ENCODE measurements around the gene MARCHF3. TPM values are rescaled to one million over a fixed set of nuclear protein-coding genes. Genes with fewer than 3 reads are reported as not detected.

The MARCHF3 gene
- total RNA-seq, 1 experiment from 2014 or later = 16.1 TPM

GRCh38 chr5:126981222-126981621, 49.1 kb downstream of the MARCHF3 start:
- no peaks in the 10 kb centered on the region for H3K27me3 Mint-ChIP-seq (ENCODE audit: unreplicated experiment)
- H3K27ac Mint-ChIP-seq (ENCODE audit: unreplicated experiment) = no peak overlapping the region
- CTCF ChIA-PET = no interaction called here
- H3K9me3 Mint-ChIP-seq (ENCODE audit: low read depth, unreplicated experiment) = no peaks in the 10 kb centered on the region
- no peak overlapping the region for H3K4me3 Mint-ChIP-seq (ENCODE audit: low read depth, unreplicated experiment)
- TF ChIP-seq, protein P1, sequence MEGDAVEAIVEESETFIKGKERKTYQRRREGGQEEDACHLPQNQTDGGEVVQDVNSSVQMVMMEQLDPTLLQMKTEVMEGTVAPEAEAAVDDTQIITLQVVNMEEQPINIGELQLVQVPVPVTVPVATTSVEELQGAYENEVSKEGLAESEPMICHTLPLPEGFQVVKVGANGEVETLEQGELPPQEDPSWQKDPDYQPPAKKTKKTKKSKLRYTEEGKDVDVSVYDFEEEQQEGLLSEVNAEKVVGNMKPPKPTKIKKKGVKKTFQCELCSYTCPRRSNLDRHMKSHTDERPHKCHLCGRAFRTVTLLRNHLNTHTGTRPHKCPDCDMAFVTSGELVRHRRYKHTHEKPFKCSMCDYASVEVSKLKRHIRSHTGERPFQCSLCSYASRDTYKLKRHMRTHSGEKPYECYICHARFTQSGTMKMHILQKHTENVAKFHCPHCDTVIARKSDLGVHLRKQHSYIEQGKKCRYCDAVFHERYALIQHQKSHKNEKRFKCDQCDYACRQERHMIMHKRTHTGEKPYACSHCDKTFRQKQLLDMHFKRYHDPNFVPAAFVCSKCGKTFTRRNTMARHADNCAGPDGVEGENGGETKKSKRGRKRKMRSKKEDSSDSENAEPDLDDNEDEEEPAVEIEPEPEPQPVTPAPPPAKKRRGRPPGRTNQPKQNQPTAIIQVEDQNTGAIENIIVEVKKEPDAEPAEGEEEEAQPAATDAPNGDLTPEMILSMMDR (IDR thresholded peaks at IDR 0.05; ENCODE audit: unreplicated experiment) = no peak
- DNase-seq = no peak
- BruUV-seq (replicated peaks) = no TSS peak
- intact Hi-C loops (cut with micrococcal nuclease; ENCODE audit: unreplicated experiment) = no loop called here
- H3K36me3 Mint-ChIP-seq (ENCODE audit: insufficient read depth, unreplicated experiment) = no peaks in the 10 kb centered on the region
- H3K4me1 Mint-ChIP-seq (ENCODE audit: low read depth, unreplicated experiment) = no peaks in the 10 kb centered on the region

GRCh38 chr5:126978258-126978657, 52.1 kb downstream of the MARCHF3 start:
- H3K36me3 Mint-ChIP-seq (ENCODE audit: insufficient read depth, unreplicated experiment) = no peaks in the 10 kb centered on the region
- no TSS peak for BruUV-seq (replicated peaks)

GRCh38 chr5:126976520-126977172, 53.7 kb downstream of the MARCHF3 start:
- Mint-ChIP-seq H3K27me3 (ENCODE audit: unreplicated experiment) (no peaks in the 10 kb centered on the region), H3K4me3 (ENCODE audit: low read depth, unreplicated experiment) (no peak overlapping the region), H3K9me3 (ENCODE audit: low read depth, unreplicated experiment) (no peaks in the 10 kb centered on the region), H3K4me1 (ENCODE audit: low read depth, unreplicated experiment) (peaks cover 7% of the 10 kb centered on the region), H3K27ac (ENCODE audit: unreplicated experiment) (no peak overlapping the region), H3K36me3 (ENCODE audit: insufficient read depth, unreplicated experiment) (no peaks in the 10 kb centered on the region)
- no TSS peak for BruUV-seq (replicated peaks)
- DNase-seq = no peak
- CTCF ChIA-PET = no interaction called here
- TF ChIP-seq, protein P1 (IDR thresholded peaks at IDR 0.05; ENCODE audit: unreplicated experiment) = no peak
- intact Hi-C loops (cut with micrococcal nuclease; ENCODE audit: unreplicated experiment) = no loop called here

More at GRCh38 chr5:126978258-126978657, 52.1 kb downstream of the MARCHF3 start:
- CTCF ChIA-PET = no interaction called here
- H3K4me1 Mint-ChIP-seq (ENCODE audit: low read depth, unreplicated experiment) = no peaks in the 10 kb centered on the region
- H3K4me3 Mint-ChIP-seq (ENCODE audit: low read depth, unreplicated experiment) = no peak overlapping the region
- no peaks in the 10 kb centered on the region for H3K9me3 Mint-ChIP-seq (ENCODE audit: low read depth, unreplicated experiment)
- no peaks in the 10 kb centered on the region for H3K27me3 Mint-ChIP-seq (ENCODE audit: unreplicated experiment)
- intact Hi-C loops (cut with micrococcal nuclease; ENCODE audit: unreplicated experiment) = no loop called here
- no peak overlapping the region for H3K27ac Mint-ChIP-seq (ENCODE audit: unreplicated experiment)
- TF ChIP-seq, protein P1 (IDR thresholded peaks at IDR 0.05; ENCODE audit: unreplicated experiment) = no peak
- DNase-seq = no peak

GRCh38 chr5:126975796-126976195, 54.6 kb downstream of the MARCHF3 start:
- TF ChIP-seq, protein P1 (IDR thresholded peaks at IDR 0.05; ENCODE audit: unreplicated experiment) = no peak
- peaks cover 7% of the 10 kb centered on the region for H3K4me1 Mint-ChIP-seq (ENCODE audit: low read depth, unreplicated experiment)
- no peak for DNase-seq
- no peaks in the 10 kb centered on the region for H3K36me3 Mint-ChIP-seq (ENCODE audit: insufficient read depth, unreplicated experiment)
- H3K4me3 Mint-ChIP-seq (ENCODE audit: low read depth, unreplicated experiment) = no peak overlapping the region
- no peak overlapping the region for H3K27ac Mint-ChIP-seq (ENCODE audit: unreplicated experiment)
- no peaks in the 10 kb centered on the region for H3K27me3 Mint-ChIP-seq (ENCODE audit: unreplicated experiment)
- CTCF ChIA-PET = no interaction called here
- no TSS peak for BruUV-seq (replicated peaks)
- intact Hi-C loops (cut with micrococcal nuclease; ENCODE audit: unreplicated experiment) = no loop called here
- no peaks in the 10 kb centered on the region for H3K9me3 Mint-ChIP-seq (ENCODE audit: low read depth, unreplicated experiment)

All from Calu3 (cell line).